Ishikawa (cell line): ENCODE data around the gene HS2ST1.

Experiments used
- CEBPB ChIP-seq: IDR thresholded peaks from 2 replicates; pipeline ENCODE4 v1.6.1; 2012
- CREB1 ChIP-seq: IDR thresholded peaks from 2 replicates; pipeline ENCODE4 v1.6.1; 2012; ENCODE audit warnings: low read depth
- EGR1 ChIP-seq: IDR thresholded peaks from 2 replicates; pipeline ENCODE4 v1.6.1; 2012
- EP300 ChIP-seq: IDR thresholded peaks from 2 replicates; pipeline ENCODE4 v1.6.1; 2012; ENCODE audit warnings: borderline replicate concordance
- FOXM1 ChIP-seq: IDR thresholded peaks from 2 replicates; pipeline ENCODE4 v1.6.1; 2012; ENCODE audit warnings: low read depth, borderline replicate concordance
- MAX ChIP-seq: IDR thresholded peaks from 2 replicates; pipeline ENCODE4 v1.6.1; 2012
- NFIC ChIP-seq: IDR thresholded peaks from 2 replicates; pipeline ENCODE4 v1.6.1; 2012
- RAD21 ChIP-seq: IDR thresholded peaks from 2 replicates; pipeline ENCODE4 v1.6.1; 2012; ENCODE audit warnings: low read depth
- REST ChIP-seq: IDR thresholded peaks from 2 replicates; pipeline ENCODE4 v1.6.1; 2012; ENCODE audit warnings: low read depth, mild to moderate bottlenecking
- TAF1 ChIP-seq: IDR thresholded peaks from 2 replicates; pipeline ENCODE4 v1.6.1; 2012; ENCODE audit warnings: low read depth, mild to moderate bottlenecking
- TCF12 ChIP-seq: IDR thresholded peaks from 2 replicates; pipeline ENCODE4 v1.6.1; 2012; ENCODE audit warnings: low read depth
- TEAD4 ChIP-seq: IDR thresholded peaks from 2 replicates; pipeline ENCODE4 v1.6.1; 2012
- USF1 ChIP-seq: IDR thresholded peaks from 2 replicates; pipeline ENCODE4 v1.6.1; 2012
- ZBTB7A ChIP-seq: IDR thresholded peaks from 2 replicates; pipeline ENCODE4 v1.6.1; 2012; ENCODE audit warnings: low read depth

Gene HS2ST1

GRCh38 chr1:87155648-87156047, 241.2 kb downstream of the HS2ST1 start:
- no peak for TF ChIP-seq FOXM1
- TF ChIP-seq EP300 = no peak
- no peak for TF ChIP-seq TEAD4
- TF ChIP-seq RAD21 = no peak
- TF ChIP-seq EGR1 = no peak
- no peak for TF ChIP-seq REST
- TF ChIP-seq MAX = no peak

GRCh38 chr1:87156124-87156523, 241.7 kb downstream of the HS2ST1 start:
- TF ChIP-seq REST (no peak), EGR1 (no peak), NFIC (no peak), ZBTB7A (no peak), TEAD4 (no peak), FOXM1 (no peak), RAD21 (no peak), TCF12 (no peak), MAX (no peak), USF1 (no peak)

- TF ChIP-seq REST (no peak), NFIC (no peak), TEAD4 (no peak), CREB1 (no peak), USF1 (no peak), FOXM1 (no peak), CEBPB (no peak), TAF1 (no peak), RAD21 (no peak), MAX (no peak)
These were observed 245.0 kb downstream of the HS2ST1 start for GRCh38 chr1:87159378-87159915.
